H1 (cell line): Measurements from ENCODE around the gene LRRC49. TPM values are rescaled to one million over a fixed set of nuclear protein-coding genes. Genes with fewer than 3 reads are reported as not detected.

Experiments used
- CTCF ChIA-PET: fragments of 300-600 bp; sonication (Branson Sonifier 250); formaldehyde crosslinking; loops from one replicate; lab custom pipeline; 2021; ENCODE audit not compliant: partially characterized antibody; lab: Charles Lee
- POLR2A ChIA-PET: fragments of 300-600 bp; sonication (Branson Sonifier 250); formaldehyde crosslinking; loops from one replicate; lab custom pipeline; 2021; ENCODE audit warnings: inconsistent platforms; ENCODE audit not compliant: partially characterized antibody; lab: Charles Lee
- DNase-seq, 2 experiments: peaks; one replicate each; pipeline versions ENCODE4 v3.0.0 to v3.0.0-alpha.2; 2010 to 2022; ENCODE audit warnings: low spot score in 2 of 2, low read depth in 1 of 2, mixed read lengths in 1 of 2
- FAIRE-seq: peaks from 2 replicates; lab custom pipeline; 2011; peaks lifted over from hg19 to GRCh38; lab: Jason Lieb, UNC
- H2AFZ ChIP-seq: 2 replicates; pipeline ENCODE4 v1.8.1; 2012; ENCODE audit warnings: low read length, inconsistent platforms
- H2AK5ac ChIP-seq: 2 replicates; pipeline ENCODE4 v1.6.1; 2013; ENCODE audit warnings: low read depth, low read length
- H2BK120ac ChIP-seq: replicated peaks from 2 replicates; pipeline ENCODE3; 2013; ENCODE audit warnings: low read depth, low read length, inconsistent platforms
- H2BK12ac ChIP-seq: 2 replicates; pipeline ENCODE4 v1.6.1; 2013; ENCODE audit warnings: low read depth, low read length
- H2BK15ac ChIP-seq: 2 replicates; pipeline ENCODE4 v1.6.1; 2013; ENCODE audit warnings: low read length
- H2BK20ac ChIP-seq: 2 replicates; pipeline ENCODE4 v1.6.1; 2013; ENCODE audit warnings: low read length
- H2BK5ac ChIP-seq: 2 replicates; pipeline ENCODE4 v1.6.1; 2013; ENCODE audit warnings: low read depth, low read length
- H3K14ac ChIP-seq: 2 replicates; pipeline ENCODE4 v1.6.1; 2013; ENCODE audit warnings: inconsistent platforms; ENCODE audit not compliant: insufficient read length
- H3K18ac ChIP-seq: 2 replicates; pipeline ENCODE4 v1.6.1; 2013; ENCODE audit warnings: low read length; ENCODE audit errors: extremely low read depth
- H3K23ac ChIP-seq: 2 replicates; pipeline ENCODE4 v1.6.1; 2013; ENCODE audit warnings: inconsistent platforms; ENCODE audit not compliant: insufficient read length
- H3K23me2 ChIP-seq: 2 replicates; pipeline ENCODE4 v1.6.1; 2013; ENCODE audit warnings: low read depth, low read length
- H3K27ac ChIP-seq: 2 replicates; pipeline ENCODE4 v1.6.1; 2011; ENCODE audit warnings: low read depth, low read length, inconsistent platforms
- H3K27me3 ChIP-seq, 4 experiments: replicated peaks in 1 of 4; 1 replicate in 1 of 4; 2 replicates in 3 of 4; pipeline versions ENCODE4 v1.6.1 to v1.8.1; 2011 to 2013; ENCODE audit warnings: low read length in 3 of 4, mild to moderate bottlenecking in 3 of 4, inconsistent platforms in 2 of 4, mixed read lengths in 2 of 4, moderate library complexity in 1 of 4; ENCODE audit not compliant: control insufficient read depth in 3 of 4, insufficient read depth in 3 of 4; ENCODE audit errors: extremely low read depth in 1 of 4
- H3K36me3 ChIP-seq, 4 experiments: 2 replicates each; pipeline versions ENCODE4 v1.6.1 to v1.8.1; 2011 to 2013; ENCODE audit warnings: mild to moderate bottlenecking in 4 of 4, low read length in 3 of 4, moderate library complexity in 2 of 4, control low read depth in 1 of 4, inconsistent platforms in 1 of 4; ENCODE audit not compliant: insufficient read depth in 4 of 4, control insufficient read depth in 2 of 4
- H3K4ac ChIP-seq: replicated peaks from 2 replicates; pipeline ENCODE3; 2013; ENCODE audit warnings: low read length, low read depth, mixed read lengths, inconsistent platforms; ENCODE audit not compliant: insufficient read length
- H3K4me1 ChIP-seq, 4 experiments: replicated peaks in 1 of 4; 1 replicate in 1 of 4; 2 replicates in 3 of 4; pipeline versions ENCODE4 v1.6.1 to v1.8.1; 2011 to 2013; ENCODE audit warnings: low read length in 3 of 4, inconsistent platforms in 2 of 4, mixed read lengths in 1 of 4; ENCODE audit not compliant: insufficient read depth in 4 of 4, control insufficient read depth in 3 of 4
- H3K4me2 ChIP-seq, 2 experiments: 2 replicates each; pipeline versions ENCODE4 v1.6.1 to v1.8.1; 2011 to 2013; ENCODE audit warnings: low read depth in 2 of 2, low read length in 2 of 2, control low read depth in 1 of 2, inconsistent platforms in 1 of 2, mild to moderate bottlenecking in 1 of 2; ENCODE audit not compliant: insufficient read depth in 1 of 2
- H3K4me3 ChIP-seq, 4 experiments: fragments of 200-600, 300-600 bp in 1 of 4; sonication (generic), shearing (Covaris generic), sonication (Bioruptor Twin) in 1 of 4; 2 replicates each; pipeline versions ENCODE4 v1.5.1 to v1.8.1; 2011 to 2016; ENCODE audit warnings: low read length in 4 of 4, low read depth in 3 of 4, control low read depth in 2 of 4, inconsistent platforms in 2 of 4, mild to moderate bottlenecking in 2 of 4, mixed read lengths in 1 of 4, moderate library complexity in 1 of 4; ENCODE audit not compliant: insufficient read depth in 2 of 4; ENCODE audit errors: extremely low read depth in 1 of 4
- H3K56ac ChIP-seq: replicated peaks from 2 replicates; pipeline ENCODE3; 2013; ENCODE audit warnings: low read depth, mild to moderate bottlenecking, mixed read lengths, low read length, inconsistent platforms; ENCODE audit not compliant: insufficient read length
- H3K79me1 ChIP-seq: 2 replicates; pipeline ENCODE4 v1.6.1; 2013; ENCODE audit warnings: low read depth, low read length, control low read depth
- H3K79me2 ChIP-seq, 2 experiments: 2 replicates each; pipeline versions ENCODE4 v1.6.1 to v1.8.1; 2012 to 2013; ENCODE audit warnings: low read length in 2 of 2, mild to moderate bottlenecking in 2 of 2, inconsistent platforms in 1 of 2; ENCODE audit not compliant: insufficient read depth in 2 of 2, control insufficient read depth in 1 of 2
- H3K9ac ChIP-seq, 4 experiments: replicated peaks in 1 of 4; 1 replicate in 1 of 4; 2 replicates in 3 of 4; pipeline versions ENCODE4 v1.6.1 to v1.8.1; 2011 to 2013; ENCODE audit warnings: low read depth in 3 of 4, low read length in 3 of 4, control low read depth in 2 of 4, mild to moderate bottlenecking in 2 of 4, moderate library complexity in 2 of 4, inconsistent platforms in 1 of 4; ENCODE audit errors: extremely low read depth in 1 of 4
- H3K9me3 ChIP-seq, 2 experiments: 2 replicates each; pipeline versions ENCODE4 v1.6.1 to v1.8.1; 2012 to 2013; ENCODE audit warnings: mild to moderate bottlenecking in 2 of 2, moderate library complexity in 2 of 2, control low read depth in 1 of 2, inconsistent platforms in 1 of 2, low read depth in 1 of 2, low read length in 1 of 2, mixed read lengths in 1 of 2; ENCODE audit not compliant: insufficient read depth in 2 of 2
- H4K20me1 ChIP-seq, 2 experiments: replicated peaks in 1 of 2; 2 replicates each; pipeline versions ENCODE3 to v1.8.1; 2011 to 2013; ENCODE audit warnings: inconsistent platforms in 2 of 2, low read length in 2 of 2, mild to moderate bottlenecking in 1 of 2; ENCODE audit not compliant: insufficient read depth in 2 of 2, control insufficient read depth in 1 of 2
- H4K5ac ChIP-seq: 2 replicates; pipeline ENCODE4 v1.6.1; 2013; ENCODE audit warnings: low read length, low read depth, mixed read lengths, inconsistent platforms; ENCODE audit not compliant: insufficient read length
- H4K8ac ChIP-seq: 2 replicates; pipeline ENCODE4 v1.8.0; 2013; ENCODE audit warnings: mild to moderate bottlenecking, moderate library complexity, low read length, inconsistent platforms; ENCODE audit not compliant: insufficient read depth; ENCODE audit errors: extremely low read depth
- H4K91ac ChIP-seq: replicated peaks from 2 replicates; pipeline ENCODE3; 2013; ENCODE audit warnings: low read length, mixed read lengths, inconsistent platforms; ENCODE audit not compliant: insufficient read length
- E2F6 ChIP-seq: IDR thresholded peaks from 2 replicates; pipeline ENCODE4 v1.6.1; 2012; ENCODE audit warnings: inconsistent platforms
- GTF2F1 ChIP-seq: IDR thresholded peaks from 2 replicates; pipeline ENCODE4 v1.6.1; 2012; ENCODE audit warnings: low read depth, low read length, improper control_type of control experiment, borderline replicate concordance
- HDAC2 ChIP-seq, 2 experiments: fragments of 300-600 bp in 1 of 2; sonication (generic) in 1 of 2; IDR thresholded peaks; 2 replicates each; pipeline ENCODE4 v1.6.1; 2011 to 2012; ENCODE audit warnings: low read depth in 2 of 2, low read length in 2 of 2, mild to moderate bottlenecking in 2 of 2, moderate library complexity in 2 of 2, borderline replicate concordance in 1 of 2, inconsistent platforms in 1 of 2
- KDM5A ChIP-seq: fragments of 200-600 bp; IDR thresholded peaks from 2 replicates; pipeline ENCODE4 v1.7.1; 2012; ENCODE audit warnings: mild to moderate bottlenecking, low read length, inconsistent platforms, mixed read lengths
- RNF2 ChIP-seq: fragments of 200-900, 300-1000 bp; sonication (generic); IDR thresholded peaks from 2 replicates; pipeline ENCODE4 v1.7.1; 2016; ENCODE audit warnings: borderline replicate concordance, low read depth, mild to moderate bottlenecking, antibody characterized with exemption, low read length; ENCODE audit not compliant: poor library complexity, severe bottlenecking; ENCODE audit errors: missing control alignments
- WGBS, 2 experiments: shearing (Covaris generic) in 1 of 2; methylation state at CpG; one replicate each; pipeline versions ENCODE4 v1.1.6 to v1.1.7; 2013 to 2015; ENCODE audit warnings: low lambda C conversion rate in 2 of 2, mixed read lengths in 2 of 2, inconsistent platforms in 1 of 2, low coverage in 1 of 2, missing lambda C conversion rate in 1 of 2; ENCODE audit not compliant: insufficient replicate concordance in 2 of 2, insufficient coverage in 1 of 2, insufficient read length in 1 of 2; ENCODE audit errors: extremely low coverage in 1 of 2, missing lambda C conversion rate in 1 of 2; 5-methylcytosine and 5-hydroxymethylcytosine counted together
- polyA plus RNA-seq, 7 experiments: library from polyadenylated mRNA; depleted of rRNA in 3 of 7; stranded (reverse) in 5 of 7; unstranded in 2 of 7; fragments of >200 nt in 5 of 7; fragments of 200-250 nt in 2 of 7; gene quantifications; 1 replicate in 5 of 7; 2 replicates in 1 of 7; 4 replicates in 1 of 7; pipeline versions ENCODE4 v1.2.1 to v1.2.3, GENCODE V29; 2011 to 2013; ENCODE audit warnings: missing spikeins in 2 of 7, mixed read lengths in 2 of 7
- total RNA-seq: library from RNA; stranded (reverse); fragmentation: NEBNext Ultra II Directional; extraction: Animal tissue kit (Norgen Biotek cat#: 25700); gene quantifications from 2 replicates; pipeline ENCODE4 v1.2.1, GENCODE V29; 2021

The LRRC49 gene
- total and polyA plus RNA-seq, 2 of the 8 experiments (the other 6 are each of a cell fraction or from before 2014, with no cell fraction given), result 5.0 to 10.4 TPM

DNA sequence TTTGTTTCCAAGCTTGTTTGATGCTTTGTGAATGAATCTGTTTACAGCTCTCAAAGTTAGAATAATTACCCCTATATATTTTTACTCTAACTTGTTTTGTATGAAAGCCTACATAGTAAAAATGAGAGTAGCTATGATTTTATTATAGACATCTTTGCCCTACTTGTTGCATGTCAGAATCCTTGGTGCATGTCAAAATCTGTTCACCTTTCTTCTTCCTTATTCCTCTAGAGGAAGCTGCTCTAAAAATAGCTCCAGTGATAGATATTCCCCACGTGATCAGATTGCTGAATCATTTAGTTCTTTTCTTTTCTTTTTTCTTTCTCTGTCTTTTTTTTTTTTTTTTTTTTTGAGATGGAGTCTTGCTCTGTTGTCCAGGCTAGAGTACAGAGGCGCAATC, 39.8 kb downstream of the LRRC49 start:
- TF ChIP-seq E2F6, result no peak
- no peak for TF ChIP-seq RNF2
- TF ChIP-seq KDM5A, result no peak
- no peak for TF ChIP-seq GTF2F1
- TF ChIP-seq HDAC2 (IDR thresholded peaks at IDR 0.05; ENCODE audit: borderline replicate concordance in 1 of 2, low read depth in 2 of 2, low read length in 2 of 2), result no peak
- H4K5ac ChIP-seq, result no peak overlapping the region
- no peak overlapping the region for H2AK5ac ChIP-seq
- H3K4me3 ChIP-seq, result no peak overlapping the region
- H3K79me1 ChIP-seq, result no peaks in the 10 kb centered on the region
- no peak overlapping the region for H3K56ac ChIP-seq
- H3K18ac ChIP-seq, result no peak overlapping the region
- H3K9me3 ChIP-seq, result no peaks in the 10 kb centered on the region
- no peak overlapping the region for H4K91ac ChIP-seq
- no peak overlapping the region for H3K23ac ChIP-seq
- H3K9ac ChIP-seq, result no peak overlapping the region
- no peak overlapping the region for H3K27ac ChIP-seq
- 100% methylated on average over 1 of the region's 2 CpGs; no CpG with 5 or more reads in 1 of the 2 experiments for WGBS, 2 experiments
- no peaks in the 10 kb centered on the region for H4K20me1 ChIP-seq
- H3K23me2 ChIP-seq, result no peaks in the 10 kb centered on the region
- H2AFZ ChIP-seq, result no peak overlapping the region
- H4K8ac ChIP-seq, result no peak overlapping the region
- no peak overlapping the region for H2BK12ac ChIP-seq
- H2BK120ac ChIP-seq, result no peak overlapping the region
- no peak overlapping the region for H2BK15ac ChIP-seq
- H3K4me2 ChIP-seq, result no peak overlapping the region
- no peak for FAIRE-seq
- DNase-seq, result no peak
- CTCF ChIA-PET, result interaction anchor here (1.4 kb wide), 1 partner anchor 14 kb away, joined by 3 read pairs; no protein-coding TSS in a partner anchor
- H3K79me2 ChIP-seq, result no peaks in the 10 kb centered on the region
- POLR2A ChIA-PET, result no interaction called here
- no peak overlapping the region for H2BK20ac ChIP-seq
- H3K27me3 ChIP-seq, result no peaks in the 10 kb centered on the region
- no peaks in the 10 kb centered on the region for H3K4me1 ChIP-seq
- H3K36me3 ChIP-seq, result no peaks in the 10 kb centered on the region
- H3K14ac ChIP-seq, result no peak overlapping the region
- H3K4ac ChIP-seq, result no peak overlapping the region
- H2BK5ac ChIP-seq, result no peak overlapping the region
